HEK293T (cell line): Measurements from ENCODE around the gene CACUL1.

Source experiments
- CTCF ChIA-PET: fragments of 350-600 bp; formaldehyde crosslinking; extraction: SDS; loops from one replicate; lab custom pipeline; 2021; ENCODE audit warnings: antibody characterized with exemption, inconsistent platforms; lab: Yijun Ruan, JAX
- POLR2A ChIA-PET: fragments of 350-600 bp; formaldehyde crosslinking; extraction: SDS; loops from one replicate; lab custom pipeline; 2020; ENCODE audit warnings: antibody characterized with exemption, inconsistent platforms; lab: Yijun Ruan, JAX
- DNase-seq: peaks from one replicate; pipeline ENCODE4 v3.0.0; 2012; ENCODE audit warnings: mixed read lengths; ENCODE audit errors: extremely low spot score
- ARNT ChIP-seq: fragments of 450-650 bp; IDR thresholded peaks from 2 replicates; pipeline ENCODE4 v1.6.1; 2017; ENCODE audit warnings: mild to moderate bottlenecking
- BHLHE40 ChIP-seq: fragments of 450-650 bp; IDR thresholded peaks from 2 replicates; pipeline ENCODE4 v1.6.1; 2016; ENCODE audit warnings: mild to moderate bottlenecking, moderate library complexity, borderline replicate concordance
- CTBP1 ChIP-seq: fragments of 450-650 bp; IDR thresholded peaks from 2 replicates; pipeline ENCODE4 v1.6.1; 2016; ENCODE audit warnings: borderline replicate concordance
- ELF4 ChIP-seq: fragments of 450-650 bp; IDR thresholded peaks from 2 replicates; pipeline ENCODE4 v1.6.1; 2017; ENCODE audit warnings: antibody characterized with exemption
- FOXA1 ChIP-seq: fragments of 450-650 bp; IDR thresholded peaks from 2 replicates; pipeline ENCODE4 v1.6.1; 2016; ENCODE audit warnings: mild to moderate bottlenecking
- FOXK2 ChIP-seq: fragments of 450-650 bp; IDR thresholded peaks from 2 replicates; pipeline ENCODE4 v1.6.1; 2016; ENCODE audit warnings: mild to moderate bottlenecking
- FOXM1 ChIP-seq: fragments of 450-650 bp; IDR thresholded peaks from 2 replicates; pipeline ENCODE4 v1.6.1; 2017; ENCODE audit warnings: mild to moderate bottlenecking, borderline replicate concordance
- HDGF ChIP-seq: fragments of 450-650 bp; IDR thresholded peaks from 2 replicates; pipeline ENCODE4 v1.6.1; 2017; ENCODE audit warnings: antibody characterized with exemption, borderline replicate concordance
- L3MBTL2 ChIP-seq: fragments of 450-650 bp; conservative IDR thresholded peaks from 2 replicates; pipeline ENCODE4 v1.6.1; 2016; ENCODE audit warnings: mild to moderate bottlenecking
- LEF1 ChIP-seq: fragments of 450-650 bp; IDR thresholded peaks from 2 replicates; pipeline ENCODE4 v1.6.1; 2017; ENCODE audit warnings: mild to moderate bottlenecking, borderline replicate concordance
- NFRKB ChIP-seq: fragments of 450-650 bp; IDR thresholded peaks from 2 replicates; pipeline ENCODE4 v1.6.1; 2016; ENCODE audit warnings: mild to moderate bottlenecking, moderate library complexity
- PKNOX1 ChIP-seq: fragments of 450-650 bp; IDR thresholded peaks from 2 replicates; pipeline ENCODE4 v1.6.1; 2016
- SP1 ChIP-seq: fragments of 450-650 bp; IDR thresholded peaks from 2 replicates; pipeline ENCODE4 v1.6.1; 2017
- SUZ12 ChIP-seq: fragments of 450-650 bp; IDR thresholded peaks from 2 replicates; pipeline ENCODE4 v1.6.1; 2016; ENCODE audit warnings: mild to moderate bottlenecking
- TARDBP ChIP-seq: fragments of 450-650 bp; IDR thresholded peaks from 2 replicates; pipeline ENCODE4 v1.6.1; 2016
- ZNF384 ChIP-seq: fragments of 450-650 bp; IDR thresholded peaks from 2 replicates; pipeline ENCODE4 v1.6.1; 2016

Gene CACUL1

GRCh38 chr10:118769898-118770600 lies 15.3 kb upstream of the CACUL1 start:
- DNase-seq = no peak
- TF ChIP-seq BHLHE40 (no peak), FOXK2 (no peak), LEF1 (no peak), ELF4 (no peak), CTBP1 (no peak), FOXM1 (no peak)
- CTCF ChIA-PET = no interaction called here
- POLR2A ChIA-PET = no interaction called here

GRCh38 chr10:118768041-118768919 lies 13.5 kb upstream of the CACUL1 start:
- DNase-seq = no peak
- TF ChIP-seq FOXM1 (no peak), TARDBP (no peak), ELF4 (no peak), PKNOX1 (no peak), CTBP1 (no peak), FOXA1 (no peak), SP1 (no peak), NFRKB (no peak), LEF1 (no peak), HDGF (no peak), FOXK2 (no peak), L3MBTL2 (no peak), SUZ12 (no peak)
- CTCF ChIA-PET = interaction anchor here (0.8 kb wide), 1 partner anchor 35 kb away, joined by 3 read pairs; no protein-coding TSS in a partner anchor
- POLR2A ChIA-PET = interaction anchor here (0.9 to 2.3 kb wide), 2 partner anchors 12 to 14 kb away, joined by 3 to 7 read pairs; partner anchors contain the start of gene CACUL1

- CTCF ChIA-PET = no interaction called here
- no peak for TF ChIP-seq L3MBTL2
- TF ChIP-seq FOXA1 = no peak
- no peak for TF ChIP-seq CTBP1
- no peak for TF ChIP-seq SP1
- TF ChIP-seq TARDBP = no peak
- TF ChIP-seq LEF1 = no peak
- TF ChIP-seq PKNOX1 = no peak
- no peak for TF ChIP-seq ARNT
- TF ChIP-seq HDGF = no peak
- TF ChIP-seq SUZ12 = no peak
- no peak for TF ChIP-seq FOXK2
- no peak for TF ChIP-seq BHLHE40
- no peak for TF ChIP-seq ZNF384
- no peak for TF ChIP-seq NFRKB
- no peak for TF ChIP-seq ELF4
- no peak for TF ChIP-seq FOXM1
- POLR2A ChIA-PET = interaction anchor here (2.3 kb wide), 1 partner anchor 13 kb away, joined by 7 read pairs; the partner anchor contains the start of gene CACUL1
- DNase-seq = no peak
Measured at GRCh38 chr10:118767297-118768040, 12.7 kb upstream of the CACUL1 start.

GRCh38 chr10:118764195-118764594 lies 9.4 kb upstream of the CACUL1 start:
- POLR2A ChIA-PET = no interaction called here
- TF ChIP-seq HDGF (no peak), NFRKB (no peak), FOXK2 (no peak), TARDBP (no peak), ELF4 (no peak), L3MBTL2 (no peak), PKNOX1 (no peak)
- no peak for DNase-seq
- CTCF ChIA-PET = interaction anchor here (1.0 kb wide), 1 partner anchor 196 kb away, joined by 7 read pairs; no protein-coding TSS in a partner anchor

- DNase-seq = no peak
- POLR2A ChIA-PET = no interaction called here
- CTCF ChIA-PET = interaction anchor here (0.6 to 1.0 kb wide), 2 partner anchors 195 to 225 kb away, joined by 6 to 7 read pairs; no protein-coding TSS in a partner anchor
- TF ChIP-seq FOXA1 = no peak
- no peak for TF ChIP-seq TARDBP
- no peak for TF ChIP-seq SUZ12
- peak; percentile 31; the same call in 1 of the 2 replicates for TF ChIP-seq PKNOX1
- TF ChIP-seq BHLHE40 = no peak
- no peak for TF ChIP-seq L3MBTL2
- TF ChIP-seq LEF1 = no peak
Measured at GRCh38 chr10:118763202-118763988, 8.6 kb upstream of the CACUL1 start.
